Dermis lymphatic vessel endothelial cell (primary cell): ENCODE measurements around the gene SVIP. TPM values are rescaled to one million over a fixed set of nuclear protein-coding genes. Genes with fewer than 3 reads are reported as not detected.

Source experiments
- total RNA-seq: library from RNA; depleted of rRNA; stranded (reverse); fragments of >200 nt; gene quantifications from 2 replicates; pipeline ENCODE4 v1.2.1, GENCODE V29; 2014

The SVIP gene
- total RNA-seq, result 11.4 and 11.9 TPM in 2 replicates

GRCh38 chr11:22829231-22830081 is at the start of gene SVIP:
Gene SVIP, minus strand, starts transcription at chr11:22829801. Its CDS starts 53 bp downstream, at chr11:22829748.

GRCh38 chr11:22860241-22860640 is 30.6 kb upstream of the SVIP start, which contains the start of gene CCDC179:
Gene CCDC179, minus strand, starts transcription at chr11:22860474. Its CDS starts 53 bp downstream, at chr11:22860421.

Other genes with a start within 250 kb of the SVIP start
- 7.9 and 10.0 TPM in 2 replicates for gene FANCF, start 204.0 kb downstream of the SVIP start, total RNA-seq
- gene GAS2, start 163.2 kb downstream of the SVIP start, total RNA-seq, result 0.76 and 0.95 TPM in 2 replicates
- gene CCDC179, start 30.7 kb upstream of the SVIP start, total RNA-seq, result not detected in 2 replicates